Right lobe of liver (tissue), 4 donors: ENCODE data around the gene OMG.
"Not testable (repeated sequence)": the region's sequence is repeated elsewhere in the genome, so short reads cannot be mapped to it uniquely, and the experiment has no call there.

Experiments used
- POLR2A ChIP-seq: fragments of 450-650 bp; IDR thresholded peaks from one replicate; pipeline ENCODE4 v1.6.1; 2017; ENCODE audit warnings: antibody characterized with exemption, mild to moderate bottlenecking
- TF ChIP-seq, protein P1 (sequence below), 4 donors: fragments of 200-600 bp in 3 of 4; fragments of 450-650 bp in 1 of 4; IDR thresholded peaks; one replicate each; pipeline versions ENCODE4 v1.5.1 to v1.8.0; 2016 to 2022; ENCODE audit warnings: antibody characterized with exemption in 4 of 4, mild to moderate bottlenecking in 2 of 4
- donor health status: DM: no; HTN: no; CAD: no.
- donor health status: DM: no; HTN: no; CAD: no.
- donor health status: DM: no; HTN: yes; CAD: no.

DNA sequence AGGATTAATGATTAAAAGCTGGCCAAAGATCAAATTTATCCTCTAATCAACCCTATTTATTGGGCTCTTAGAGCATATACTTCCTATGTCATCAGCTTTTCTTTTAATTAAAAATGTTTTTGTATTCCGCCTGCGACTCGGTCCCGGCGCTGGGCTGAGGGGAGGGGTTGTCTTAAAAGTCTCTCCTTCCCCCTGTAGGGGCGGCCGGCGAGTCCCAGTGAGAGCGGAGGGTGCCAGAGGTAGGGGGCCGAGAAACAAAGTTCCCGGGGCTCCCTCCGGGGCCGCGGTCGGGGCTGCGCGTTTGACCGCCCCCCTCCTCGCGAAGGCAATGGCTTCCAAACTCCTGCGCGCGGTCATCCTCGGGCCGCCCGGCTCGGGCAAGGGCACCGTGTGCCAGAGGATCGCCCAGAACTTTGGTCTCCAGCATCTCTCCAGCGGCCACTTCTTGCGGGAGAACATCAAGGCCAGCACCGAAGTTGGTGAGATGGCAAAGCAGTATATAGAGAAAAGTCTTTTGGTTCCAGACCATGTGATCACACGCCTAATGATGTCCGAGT is 48.2 kb upstream of the OMG start:
- TF ChIP-seq, protein P1, sequence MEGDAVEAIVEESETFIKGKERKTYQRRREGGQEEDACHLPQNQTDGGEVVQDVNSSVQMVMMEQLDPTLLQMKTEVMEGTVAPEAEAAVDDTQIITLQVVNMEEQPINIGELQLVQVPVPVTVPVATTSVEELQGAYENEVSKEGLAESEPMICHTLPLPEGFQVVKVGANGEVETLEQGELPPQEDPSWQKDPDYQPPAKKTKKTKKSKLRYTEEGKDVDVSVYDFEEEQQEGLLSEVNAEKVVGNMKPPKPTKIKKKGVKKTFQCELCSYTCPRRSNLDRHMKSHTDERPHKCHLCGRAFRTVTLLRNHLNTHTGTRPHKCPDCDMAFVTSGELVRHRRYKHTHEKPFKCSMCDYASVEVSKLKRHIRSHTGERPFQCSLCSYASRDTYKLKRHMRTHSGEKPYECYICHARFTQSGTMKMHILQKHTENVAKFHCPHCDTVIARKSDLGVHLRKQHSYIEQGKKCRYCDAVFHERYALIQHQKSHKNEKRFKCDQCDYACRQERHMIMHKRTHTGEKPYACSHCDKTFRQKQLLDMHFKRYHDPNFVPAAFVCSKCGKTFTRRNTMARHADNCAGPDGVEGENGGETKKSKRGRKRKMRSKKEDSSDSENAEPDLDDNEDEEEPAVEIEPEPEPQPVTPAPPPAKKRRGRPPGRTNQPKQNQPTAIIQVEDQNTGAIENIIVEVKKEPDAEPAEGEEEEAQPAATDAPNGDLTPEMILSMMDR (IDR thresholded peaks at IDR 0.05) = not testable (repeated sequence)
- TF ChIP-seq POLR2A = not testable (repeated sequence)
